K562 (cell line): ENCODE results near the gene APCDD1.

Source experiments
- RCOR1 ChIP-seq, 2 experiments: IDR thresholded peaks; 2 replicates each; pipeline ENCODE4 v1.6.1; 2012; ENCODE audit warnings: low read depth in 2 of 2, low read length in 2 of 2, borderline replicate concordance in 1 of 2, improper control_type of control experiment in 1 of 2
- SMAD3 ChIP-seq: fragments of 450-650 bp; formaldehyde crosslinking; conservative IDR thresholded peaks from 2 replicates; pipeline ENCODE4 v1.4.0; 2020; ENCODE audit warnings: mild to moderate bottlenecking
- TOE1 ChIP-seq, 2 experiments: fragments of 450-650 bp in 1 of 2; sonication (generic) in 1 of 2; formaldehyde crosslinking in 1 of 2; IDR thresholded peaks; 2 replicates each; pipeline versions ENCODE4 v1.7.1 to v1.8.0; 2016 to 2022; ENCODE audit warnings: borderline replicate concordance in 2 of 2, mild to moderate bottlenecking in 2 of 2, antibody characterized with exemption in 1 of 2, inconsistent platforms in 1 of 2, low read depth in 1 of 2, missing genetic modification reagents in 1 of 2, moderate library complexity in 1 of 2
- TF ChIP-seq, protein P1 (sequence below): sonication (generic); formaldehyde crosslinking; IDR thresholded peaks from 2 replicates; pipeline ENCODE4 v1.8.1; 2022; ENCODE audit warnings: missing genetic modification reagents

DNA sequence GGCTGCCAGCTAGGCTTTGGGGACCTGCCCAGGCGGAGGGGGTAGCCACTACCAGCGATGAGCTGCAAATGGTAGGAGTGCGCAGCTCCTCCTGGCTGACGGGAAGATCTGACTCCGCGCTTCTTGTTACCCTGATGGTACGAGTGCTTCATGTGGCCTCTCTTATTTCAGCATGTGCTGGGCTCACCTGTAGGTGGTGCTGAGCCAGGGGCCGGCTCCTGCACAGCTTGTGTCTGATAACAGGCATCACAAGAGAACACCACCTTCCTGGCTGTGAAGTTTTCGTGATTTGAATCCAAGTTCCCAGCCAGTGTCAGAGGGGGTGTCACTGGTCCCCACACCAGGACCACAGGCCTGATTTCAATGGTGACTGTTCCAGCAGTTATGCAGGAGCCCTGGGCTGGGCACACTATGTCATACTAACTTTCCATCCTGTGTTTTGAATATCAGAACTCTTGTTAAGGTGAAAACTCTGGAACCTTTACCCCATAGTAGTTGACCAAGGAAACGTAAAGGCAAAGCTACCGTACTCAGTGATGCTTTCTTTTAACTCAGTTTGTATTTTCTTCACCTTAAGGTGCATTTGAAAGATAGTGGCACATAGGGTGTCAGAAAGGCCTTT lies 28.0 kb downstream of the APCDD1 start:
- TF ChIP-seq SMAD3 = no peak
- TF ChIP-seq, protein P1, sequence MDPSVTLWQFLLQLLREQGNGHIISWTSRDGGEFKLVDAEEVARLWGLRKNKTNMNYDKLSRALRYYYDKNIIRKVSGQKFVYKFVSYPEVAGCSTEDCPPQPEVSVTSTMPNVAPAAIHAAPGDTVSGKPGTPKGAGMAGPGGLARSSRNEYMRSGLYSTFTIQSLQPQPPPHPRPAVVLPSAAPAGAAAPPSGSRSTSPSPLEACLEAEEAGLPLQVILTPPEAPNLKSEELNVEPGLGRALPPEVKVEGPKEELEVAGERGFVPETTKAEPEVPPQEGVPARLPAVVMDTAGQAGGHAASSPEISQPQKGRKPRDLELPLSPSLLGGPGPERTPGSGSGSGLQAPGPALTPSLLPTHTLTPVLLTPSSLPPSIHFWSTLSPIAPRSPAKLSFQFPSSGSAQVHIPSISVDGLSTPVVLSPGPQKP = no peak
- TF ChIP-seq RCOR1 (IDR thresholded peaks at IDR 0.05; ENCODE audit: borderline replicate concordance in 1 of 2, low read depth in 2 of 2, low read length in 2 of 2) = no peak
- no peak for TF ChIP-seq TOE1 (IDR thresholded peaks at IDR 0.05; ENCODE audit: borderline replicate concordance)
- TF ChIP-seq TOE1 (CRISPR knock-in tag; IDR thresholded peaks at IDR 0.05; ENCODE audit: borderline replicate concordance, low read depth) = no peak
